B cell (primary cell): ENCODE data around the gene ADGRV1.

Experiments
- EZH2 ChIP-seq: IDR thresholded peaks from 2 replicates; pipeline ENCODE4 v1.6.1; 2012; ENCODE audit warnings: borderline replicate concordance, low read depth, mild to moderate bottlenecking, moderate library complexity, low read length; ENCODE audit not compliant: insufficient read depth, poor library complexity, severe bottlenecking
- TF ChIP-seq, protein P1 (sequence below): fragments of 200-600 bp; IDR thresholded peaks from one replicate; pipeline ENCODE4 v1.8.0; 2022; ENCODE audit warnings: antibody characterized with exemption, mild to moderate bottlenecking

DNA sequence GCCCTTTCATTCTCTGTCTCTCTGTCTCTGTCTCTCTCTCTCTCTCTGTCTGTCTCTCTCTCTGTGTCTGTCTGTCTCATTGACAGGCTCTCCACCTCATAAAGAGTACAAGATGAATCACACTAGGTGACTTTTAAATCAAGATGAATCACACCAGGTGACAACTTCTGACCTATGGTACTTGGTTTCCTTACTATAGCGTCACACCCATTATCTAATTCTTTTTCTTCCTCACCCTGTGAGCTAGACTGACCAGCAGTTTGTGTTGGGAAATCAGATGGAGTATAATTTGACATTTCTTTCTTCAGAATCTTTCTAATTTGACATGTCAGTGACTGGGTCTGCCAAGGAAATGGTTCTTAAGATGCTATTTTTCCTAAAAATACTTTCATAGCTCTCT is 591.6 kb downstream of the ADGRV1 start:
- no peak for TF ChIP-seq EZH2
- TF ChIP-seq, protein P1, sequence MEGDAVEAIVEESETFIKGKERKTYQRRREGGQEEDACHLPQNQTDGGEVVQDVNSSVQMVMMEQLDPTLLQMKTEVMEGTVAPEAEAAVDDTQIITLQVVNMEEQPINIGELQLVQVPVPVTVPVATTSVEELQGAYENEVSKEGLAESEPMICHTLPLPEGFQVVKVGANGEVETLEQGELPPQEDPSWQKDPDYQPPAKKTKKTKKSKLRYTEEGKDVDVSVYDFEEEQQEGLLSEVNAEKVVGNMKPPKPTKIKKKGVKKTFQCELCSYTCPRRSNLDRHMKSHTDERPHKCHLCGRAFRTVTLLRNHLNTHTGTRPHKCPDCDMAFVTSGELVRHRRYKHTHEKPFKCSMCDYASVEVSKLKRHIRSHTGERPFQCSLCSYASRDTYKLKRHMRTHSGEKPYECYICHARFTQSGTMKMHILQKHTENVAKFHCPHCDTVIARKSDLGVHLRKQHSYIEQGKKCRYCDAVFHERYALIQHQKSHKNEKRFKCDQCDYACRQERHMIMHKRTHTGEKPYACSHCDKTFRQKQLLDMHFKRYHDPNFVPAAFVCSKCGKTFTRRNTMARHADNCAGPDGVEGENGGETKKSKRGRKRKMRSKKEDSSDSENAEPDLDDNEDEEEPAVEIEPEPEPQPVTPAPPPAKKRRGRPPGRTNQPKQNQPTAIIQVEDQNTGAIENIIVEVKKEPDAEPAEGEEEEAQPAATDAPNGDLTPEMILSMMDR, result no peak
